Choroid plexus epithelial cell (primary cell): ENCODE results near the gene NFATC2IP.

Experiments used
- DNase-seq: peaks from one replicate; pipeline ENCODE4 v3.0.0-alpha.2; 2010; ENCODE audit warnings: low read depth
- H3K4me3 ChIP-seq: 2 replicates; pipeline ENCODE4 v1.5.1; 2011; ENCODE audit warnings: low read depth, mild to moderate bottlenecking, control low read depth, low read length, moderate library complexity
- CTCF ChIP-seq: conservative IDR thresholded peaks from 2 replicates; pipeline ENCODE4 v1.5.1; 2011; ENCODE audit warnings: low read depth, mild to moderate bottlenecking, control low read depth, inconsistent platforms, low read length, moderate library complexity

The NFATC2IP gene

GRCh38 chr16:28927815-28928214, 22.9 kb upstream of the NFATC2IP start:
- no peak overlapping the region for H3K4me3 ChIP-seq
- no peak for TF ChIP-seq CTCF
- DNase-seq, result no peak

GRCh38 chr16:28930203-28930602, 20.5 kb upstream of the NFATC2IP start:
- H3K4me3 ChIP-seq, result no peak overlapping the region
- no peak for DNase-seq

GRCh38 chr16:28930652-28931051, 20.1 kb upstream of the NFATC2IP start:
- DNase-seq, result no peak
- no peak for TF ChIP-seq CTCF
- no peak overlapping the region for H3K4me3 ChIP-seq

More at GRCh38 chr16:28930203-28930602, 20.5 kb upstream of the NFATC2IP start:
- TF ChIP-seq CTCF, result no peak

- DNase-seq, result no peak
- H3K4me3 ChIP-seq, result no peak within 1 kb of the TSS
- no peak for TF ChIP-seq CTCF
These were observed 18.9 kb upstream of the NFATC2IP start, which contains the start of gene CD19 for GRCh38 chr16:28931801-28932225. CD19 (plus strand) TSS chr16:28931971; CDS start chr16:28932001, 30 bp downstream.

- no peak for TF ChIP-seq CTCF
- H3K4me3 ChIP-seq, result no peak overlapping the region
- DNase-seq, result no peak
These were observed 18.2 kb upstream of the NFATC2IP start for GRCh38 chr16:28932339-28933141.

- TF ChIP-seq CTCF, result no peak
- no peak overlapping the region for H3K4me3 ChIP-seq
- DNase-seq, result no peak
These were observed 17.6 kb upstream of the NFATC2IP start for GRCh38 chr16:28933171-28933570.

- no peak for DNase-seq
- H3K4me3 ChIP-seq, result no peak overlapping the region
- no peak for TF ChIP-seq CTCF
These were observed 15.4 kb upstream of the NFATC2IP start for GRCh38 chr16:28935346-28935745.
